ENCODE results near the gene PNMT.

The PNMT gene

DNA sequence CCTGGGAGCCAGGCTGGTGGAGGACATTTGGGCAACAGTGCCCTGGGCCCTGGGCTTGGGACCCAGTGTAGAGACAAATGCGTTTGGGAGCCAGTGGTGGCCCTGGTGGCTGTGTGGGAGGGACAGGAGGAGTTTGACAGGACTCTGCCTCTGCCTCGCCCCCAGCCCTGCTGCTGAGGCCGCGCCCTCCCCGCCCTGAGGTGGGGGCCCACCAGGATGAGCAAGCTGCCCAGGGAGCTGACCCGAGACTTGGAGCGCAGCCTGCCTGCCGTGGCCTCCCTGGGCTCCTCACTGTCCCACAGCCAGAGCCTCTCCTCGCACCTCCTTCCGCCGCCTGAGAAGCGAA, 15.0 kb upstream of the PNMT start:
- Histone ChIP-seq H3K9ac (ENCODE audit: low read depth in 1 of 2, low read length in 2 of 2) (peak overlapping the region in 1 of 2 donors; percentile 1), H3K4me3 (ENCODE audit: low read depth in 1 of 2, low read length in 2 of 2) (no peak overlapping the region), H3K9me3 (ENCODE audit: control insufficient read depth in 1 of 2, low read length in 2 of 2) (no peaks in the 10 kb centered on the region), H3K27ac (ENCODE audit: low read depth, low read length) (no peak overlapping the region), H3K36me3 (ENCODE audit: control insufficient read depth in 1 of 2, insufficient read depth in 2 of 2, low read length in 2 of 2) (peaks cover 15 to 26% of the 10 kb centered on the region in 2 donors), H3K4me1 (ENCODE audit: control insufficient read depth in 1 of 2, insufficient read depth in 2 of 2, low read length in 2 of 2) (peaks cover 15 to 34% of the 10 kb centered on the region in 2 donors), H3K27me3 (ENCODE audit: control insufficient read depth in 1 of 2, insufficient read depth in 2 of 2, low read length in 2 of 2) (no peaks in the 10 kb centered on the region)

DNA sequence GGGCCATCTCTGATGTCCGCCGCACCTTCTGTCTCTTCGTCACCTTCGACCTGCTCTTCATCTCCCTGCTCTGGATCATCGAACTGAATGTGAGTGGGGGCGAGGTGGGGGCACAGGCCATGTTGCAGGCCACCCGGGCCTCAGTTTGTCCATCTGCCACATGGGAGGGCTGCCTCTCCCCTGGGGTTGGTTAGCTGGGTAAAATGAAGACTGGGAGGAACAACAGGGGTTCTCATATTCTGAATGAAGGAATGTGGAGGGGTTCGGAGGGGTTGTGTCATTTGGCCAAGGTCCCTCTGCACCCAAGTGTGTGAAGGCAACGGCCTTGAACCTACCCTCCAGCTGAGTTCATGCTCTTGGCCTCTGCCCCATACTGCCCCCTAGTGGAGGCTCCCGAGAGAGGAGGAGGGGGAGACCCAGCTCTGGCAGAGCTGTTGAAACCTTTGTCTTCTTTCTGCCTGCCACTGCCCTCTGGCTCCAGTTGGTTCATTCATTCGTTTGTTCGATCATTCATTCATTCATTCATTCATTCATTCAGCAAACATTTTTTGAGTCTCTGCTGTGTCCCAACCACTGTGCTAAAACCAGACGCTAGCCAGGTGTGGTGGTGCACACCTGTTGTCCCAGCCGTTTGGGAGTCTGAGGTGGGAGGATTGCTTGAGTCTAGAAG, 14.5 kb upstream of the PNMT start:
- peak overlapping the region in 1 of 2 donors; percentile 1 for H3K9ac ChIP-seq (ENCODE audit: low read depth in 1 of 2, low read length in 2 of 2)
- H3K4me3 ChIP-seq (ENCODE audit: low read depth in 1 of 2, low read length in 2 of 2), result no peak overlapping the region
- peaks cover 15 to 31% of the 10 kb centered on the region in 2 donors for H3K4me1 ChIP-seq (ENCODE audit: control insufficient read depth in 1 of 2, insufficient read depth in 2 of 2, low read length in 2 of 2)
- H3K27me3 ChIP-seq (ENCODE audit: control insufficient read depth in 1 of 2, insufficient read depth in 2 of 2, low read length in 2 of 2), result no peaks in the 10 kb centered on the region
- H3K27ac ChIP-seq (ENCODE audit: low read depth, low read length), result no peak overlapping the region
- H3K9me3 ChIP-seq (ENCODE audit: control insufficient read depth in 1 of 2, low read length in 2 of 2), result no peaks in the 10 kb centered on the region
- H3K36me3 ChIP-seq (ENCODE audit: control insufficient read depth in 1 of 2, insufficient read depth in 2 of 2, low read length in 2 of 2), result peaks cover 19 to 31% of the 10 kb centered on the region in 2 donors

DNA sequence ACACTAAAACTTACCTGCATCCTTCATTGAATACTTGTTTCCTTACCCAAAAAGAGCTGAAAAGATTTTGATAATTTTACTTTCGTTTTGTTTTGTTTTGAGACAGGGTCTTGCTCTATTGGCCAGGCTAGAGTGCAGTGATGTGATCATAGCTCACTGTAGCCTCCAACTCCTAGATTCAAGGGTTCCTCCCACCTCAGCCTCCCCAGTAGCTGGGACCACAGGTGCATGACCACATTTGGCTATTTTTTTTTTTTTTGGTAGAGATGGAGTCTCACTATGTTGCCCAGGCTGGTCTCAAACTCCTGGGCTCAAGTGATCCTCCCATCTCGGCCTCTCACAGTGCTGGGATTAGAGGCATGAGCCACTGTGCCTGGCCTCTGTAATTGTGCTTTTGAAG, 13.1 kb upstream of the PNMT start:
- no peaks in the 10 kb centered on the region for H3K27me3 ChIP-seq (ENCODE audit: control insufficient read depth in 1 of 2, insufficient read depth in 2 of 2, low read length in 2 of 2)
- peaks cover 25 to 33% of the 10 kb centered on the region in 2 donors for H3K36me3 ChIP-seq (ENCODE audit: control insufficient read depth in 1 of 2, insufficient read depth in 2 of 2, low read length in 2 of 2)
- no peak overlapping the region for H3K27ac ChIP-seq (ENCODE audit: low read depth, low read length)
- no peak overlapping the region for H3K4me3 ChIP-seq (ENCODE audit: low read depth in 1 of 2, low read length in 2 of 2)
- no peak overlapping the region for H3K9ac ChIP-seq (ENCODE audit: low read depth in 1 of 2, low read length in 2 of 2)
- H3K4me1 ChIP-seq (ENCODE audit: control insufficient read depth in 1 of 2, insufficient read depth in 2 of 2, low read length in 2 of 2), result peaks cover 15 to 31% of the 10 kb centered on the region in 2 donors
- no peaks in the 10 kb centered on the region for H3K9me3 ChIP-seq (ENCODE audit: control insufficient read depth in 1 of 2, low read length in 2 of 2)

GRCh38 chr17:39658346-39658745, 9.9 kb upstream of the PNMT start:
- peaks cover 14 to 24% of the 10 kb centered on the region in 2 donors for H3K4me1 ChIP-seq (ENCODE audit: control insufficient read depth in 1 of 2, insufficient read depth in 2 of 2, low read length in 2 of 2)
- H3K4me3 ChIP-seq (ENCODE audit: low read depth in 1 of 2, low read length in 2 of 2), result no peak overlapping the region

GRCh38 chr17:39658760-39659159, 9.5 kb upstream of the PNMT start:
- no peak overlapping the region for H3K9ac ChIP-seq (ENCODE audit: low read depth in 1 of 2, low read length in 2 of 2)
- peaks cover 35 to 52% of the 10 kb centered on the region in 2 donors for H3K36me3 ChIP-seq (ENCODE audit: control insufficient read depth in 1 of 2, insufficient read depth in 2 of 2, low read length in 2 of 2)
- H3K27ac ChIP-seq (ENCODE audit: low read depth, low read length), result no peak overlapping the region

More at GRCh38 chr17:39658346-39658745, 9.9 kb upstream of the PNMT start:
- H3K27ac ChIP-seq (ENCODE audit: low read depth, low read length), result no peak overlapping the region
- no peaks in the 10 kb centered on the region for H3K27me3 ChIP-seq (ENCODE audit: control insufficient read depth in 1 of 2, insufficient read depth in 2 of 2, low read length in 2 of 2)
- H3K36me3 ChIP-seq (ENCODE audit: control insufficient read depth in 1 of 2, insufficient read depth in 2 of 2, low read length in 2 of 2), result peaks cover 35 to 52% of the 10 kb centered on the region in 2 donors
- no peak overlapping the region for H3K9ac ChIP-seq (ENCODE audit: low read depth in 1 of 2, low read length in 2 of 2)
- H3K9me3 ChIP-seq (ENCODE audit: control insufficient read depth in 1 of 2, low read length in 2 of 2), result no peaks in the 10 kb centered on the region

DNA sequence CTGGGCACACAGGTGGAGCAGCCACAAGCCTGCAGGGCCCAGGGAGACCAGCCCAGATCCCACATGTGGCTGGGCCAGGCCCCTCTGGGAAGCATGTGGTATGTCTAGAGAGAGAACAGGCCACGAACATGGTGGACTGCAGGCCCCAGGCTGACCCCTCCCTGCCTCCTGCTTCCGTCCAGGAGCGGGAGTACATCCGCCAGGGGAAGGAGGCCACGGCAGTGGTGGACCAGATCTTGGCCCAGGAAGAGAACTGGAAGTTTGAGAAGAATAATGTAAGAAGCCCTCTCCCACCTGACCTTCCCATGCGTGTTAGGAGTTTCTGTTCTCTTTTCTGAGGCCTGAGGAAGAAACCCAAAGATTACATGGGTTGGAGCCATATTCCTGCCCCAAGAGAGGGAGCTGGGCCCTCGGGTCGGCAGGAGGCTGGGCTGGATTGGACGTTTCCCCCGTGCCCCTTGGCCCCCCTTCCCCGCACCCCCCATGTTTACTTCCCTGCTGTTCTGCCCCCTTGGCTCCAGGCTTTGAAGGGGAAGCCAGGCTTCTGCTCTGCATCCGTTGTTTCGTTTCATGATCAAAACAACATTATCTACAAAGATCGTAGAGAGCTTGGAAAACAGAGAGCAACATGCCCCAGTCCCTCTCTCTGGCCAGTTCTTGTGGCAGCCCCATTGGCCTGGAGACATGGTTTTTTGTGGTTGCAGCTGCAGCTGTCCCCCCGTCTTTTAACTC, 8.8 kb upstream of the PNMT start:
- H3K27ac ChIP-seq (ENCODE audit: low read depth, low read length), result peak overlapping the region; percentile 25
- H3K9me3 ChIP-seq (ENCODE audit: control insufficient read depth in 1 of 2, low read length in 2 of 2), result no peaks in the 10 kb centered on the region
- H3K4me1 ChIP-seq (ENCODE audit: control insufficient read depth in 1 of 2, insufficient read depth in 2 of 2, low read length in 2 of 2), result peaks cover 23 to 27% of the 10 kb centered on the region in 2 donors
- H3K27me3 ChIP-seq (ENCODE audit: control insufficient read depth in 1 of 2, insufficient read depth in 2 of 2, low read length in 2 of 2), result no peaks in the 10 kb centered on the region
- peaks cover 35 to 52% of the 10 kb centered on the region in 2 donors for H3K36me3 ChIP-seq (ENCODE audit: control insufficient read depth in 1 of 2, insufficient read depth in 2 of 2, low read length in 2 of 2)
- H3K9ac ChIP-seq (ENCODE audit: low read depth in 1 of 2, low read length in 2 of 2), result no peak overlapping the region
- H3K4me3 ChIP-seq (ENCODE audit: low read depth in 1 of 2, low read length in 2 of 2), result no peak overlapping the region

More at GRCh38 chr17:39658760-39659159, 9.5 kb upstream of the PNMT start:
- Histone ChIP-seq H3K4me1 (ENCODE audit: control insufficient read depth in 1 of 2, insufficient read depth in 2 of 2, low read length in 2 of 2) (peaks cover 16 to 21% of the 10 kb centered on the region in 2 donors), H3K4me3 (ENCODE audit: low read depth in 1 of 2, low read length in 2 of 2) (no peak overlapping the region), H3K27me3 (ENCODE audit: control insufficient read depth in 1 of 2, insufficient read depth in 2 of 2, low read length in 2 of 2) (no peaks in the 10 kb centered on the region), H3K9me3 (ENCODE audit: control insufficient read depth in 1 of 2, low read length in 2 of 2) (no peaks in the 10 kb centered on the region)

GRCh38 chr17:39660011-39660360, 8.3 kb upstream of the PNMT start:
- Histone ChIP-seq H3K4me1 (ENCODE audit: control insufficient read depth in 1 of 2, insufficient read depth in 2 of 2, low read length in 2 of 2) (peaks cover 24 to 32% of the 10 kb centered on the region in 2 donors), H3K9ac (ENCODE audit: low read depth in 1 of 2, low read length in 2 of 2) (no peak overlapping the region), H3K4me3 (ENCODE audit: low read depth in 1 of 2, low read length in 2 of 2) (no peak overlapping the region), H3K27me3 (ENCODE audit: control insufficient read depth in 1 of 2, insufficient read depth in 2 of 2, low read length in 2 of 2) (no peaks in the 10 kb centered on the region), H3K36me3 (ENCODE audit: control insufficient read depth in 1 of 2, insufficient read depth in 2 of 2, low read length in 2 of 2) (peaks cover 30 to 50% of the 10 kb centered on the region in 2 donors), H3K9me3 (ENCODE audit: control insufficient read depth in 1 of 2, low read length in 2 of 2) (no peaks in the 10 kb centered on the region), H3K27ac (ENCODE audit: low read depth, low read length) (no peak overlapping the region)

- H3K27ac ChIP-seq (ENCODE audit: low read depth, low read length), result no peak overlapping the region
- H3K4me1 ChIP-seq (ENCODE audit: control insufficient read depth in 1 of 2, insufficient read depth in 2 of 2, low read length in 2 of 2), result peaks cover 24 to 32% of the 10 kb centered on the region in 2 donors
- H3K36me3 ChIP-seq (ENCODE audit: control insufficient read depth in 1 of 2, insufficient read depth in 2 of 2, low read length in 2 of 2), result peaks cover 30 to 50% of the 10 kb centered on the region in 2 donors
Observed at GRCh38 chr17:39660397-39661385, 7.6 kb upstream of the PNMT start.

GRCh38 chr17:39661744-39662541, 6.3 kb upstream of the PNMT start:
- peak overlapping the region in 1 of 2 donors; percentile 10 for H3K9ac ChIP-seq (ENCODE audit: low read depth in 1 of 2, low read length in 2 of 2)
- no peak overlapping the region for H3K27ac ChIP-seq (ENCODE audit: low read depth, low read length)

More at GRCh38 chr17:39660397-39661385, 7.6 kb upstream of the PNMT start:
- no peak overlapping the region for H3K4me3 ChIP-seq (ENCODE audit: low read depth in 1 of 2, low read length in 2 of 2)
- no peak overlapping the region for H3K9ac ChIP-seq (ENCODE audit: low read depth in 1 of 2, low read length in 2 of 2)
- H3K9me3 ChIP-seq (ENCODE audit: control insufficient read depth in 1 of 2, low read length in 2 of 2), result no peaks in the 10 kb centered on the region
- peaks cover under 1 to 2% of the 10 kb centered on the region in 2 donors for H3K27me3 ChIP-seq (ENCODE audit: control insufficient read depth in 1 of 2, insufficient read depth in 2 of 2, low read length in 2 of 2)

More at GRCh38 chr17:39661744-39662541, 6.3 kb upstream of the PNMT start:
- Histone ChIP-seq H3K9me3 (ENCODE audit: control insufficient read depth in 1 of 2, low read length in 2 of 2) (no peaks in the 10 kb centered on the region), H3K27me3 (ENCODE audit: control insufficient read depth in 1 of 2, insufficient read depth in 2 of 2, low read length in 2 of 2) (peaks cover 13% of the 10 kb centered on the region in 2 donors), H3K36me3 (ENCODE audit: control insufficient read depth in 1 of 2, insufficient read depth in 2 of 2, low read length in 2 of 2) (peaks cover 30 to 40% of the 10 kb centered on the region in 2 donors), H3K4me3 (ENCODE audit: low read depth in 1 of 2, low read length in 2 of 2) (no peak overlapping the region), H3K4me1 (ENCODE audit: control insufficient read depth in 1 of 2, insufficient read depth in 2 of 2, low read length in 2 of 2) (peaks cover 26 to 36% of the 10 kb centered on the region in 2 donors)
